Right renal pelvis (tissue), 4 donors: Measurements from ENCODE around the gene MARVELD3. TPM values are rescaled to one million over a fixed set of nuclear protein-coding genes. Genes with fewer than 3 reads are reported as not detected.
"Not testable (repeated sequence)": the region's sequence is repeated elsewhere in the genome, so short reads cannot be mapped to it uniquely, and the experiment has no call there.

Source experiments
- DNase-seq, 4 donors: peaks; one replicate each; pipeline ENCODE4 v3.0.0-alpha.2; 2013; ENCODE audit warnings: low read depth in 4 of 4, low spot score in 3 of 4, missing footprints in 1 of 4
- polyA plus RNA-seq, 4 donors: library from polyadenylated mRNA; unstranded; fragments of 120-200 nt; gene quantifications; one replicate each; pipeline ENCODE4 v1.2.1, GENCODE V29; 2013; ENCODE audit not compliant: insufficient read length in 4 of 4

The MARVELD3 gene
- polyA plus RNA-seq, 4 donors = 13.2 to 15.9 (median 15.0) TPM

GRCh38 chr16:71670537-71670936 lies 44.6 kb downstream of the MARVELD3 start:
- peak in 1 of 4 donors; percentile 4 for DNase-seq

GRCh38 chr16:71671165-71671564 lies 45.2 kb downstream of the MARVELD3 start:
- no peak for DNase-seq

DNA sequence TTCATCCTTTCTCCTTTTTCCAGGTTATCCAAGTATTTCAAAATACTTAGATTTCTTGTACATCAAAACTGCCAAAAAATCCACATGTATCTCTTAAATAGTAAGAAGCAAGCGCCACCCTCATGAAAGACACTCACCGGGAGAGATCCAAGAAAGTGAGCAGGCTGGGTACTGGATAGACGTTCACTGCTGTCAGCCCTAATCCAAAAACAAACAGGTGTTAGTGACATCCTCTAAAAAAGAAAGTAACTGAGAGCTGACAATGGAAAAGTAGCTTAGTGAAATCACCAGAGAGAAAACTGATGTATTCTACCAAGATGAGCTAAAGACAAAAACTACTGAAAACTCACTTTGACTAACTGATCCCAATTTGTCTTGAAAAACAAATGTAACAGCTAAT lies 46.1 kb downstream of the MARVELD3 start:
- no peak for DNase-seq

DNA sequence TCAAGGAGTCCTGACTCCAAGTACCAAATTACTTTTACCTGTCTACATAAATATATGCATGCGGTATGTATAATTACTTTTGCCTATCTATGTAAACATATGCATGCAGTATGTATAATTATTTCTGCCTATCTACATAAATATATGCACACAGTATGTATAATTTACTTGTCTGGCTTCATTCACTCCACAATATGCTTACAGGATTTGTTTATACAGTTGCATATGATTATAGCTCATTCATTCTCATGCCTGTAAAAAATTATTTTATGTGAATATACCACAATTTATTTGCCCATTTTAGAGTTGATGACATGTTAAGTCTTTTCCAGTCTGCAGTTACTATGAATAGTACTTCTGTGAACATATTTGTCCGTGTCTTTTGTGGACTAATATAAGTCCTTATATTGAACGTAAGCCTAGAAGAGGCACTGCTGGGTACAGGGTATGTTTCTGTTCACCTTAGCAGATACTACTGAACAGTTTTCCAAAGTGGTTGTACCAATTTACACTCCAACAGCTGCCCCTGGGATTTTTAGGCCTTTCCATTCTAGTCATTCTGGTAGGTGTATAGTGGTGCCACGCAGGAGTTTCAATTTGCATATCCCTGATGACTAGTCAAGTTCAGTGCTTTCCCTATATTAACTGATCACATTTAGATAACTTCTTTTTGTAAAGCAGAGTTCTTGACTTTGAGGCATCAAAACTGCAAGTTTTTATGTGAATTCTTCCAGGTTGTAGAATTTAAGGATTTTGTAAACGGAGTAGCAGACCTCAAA lies 47.0 kb downstream of the MARVELD3 start:
- no peak for DNase-seq

DNA sequence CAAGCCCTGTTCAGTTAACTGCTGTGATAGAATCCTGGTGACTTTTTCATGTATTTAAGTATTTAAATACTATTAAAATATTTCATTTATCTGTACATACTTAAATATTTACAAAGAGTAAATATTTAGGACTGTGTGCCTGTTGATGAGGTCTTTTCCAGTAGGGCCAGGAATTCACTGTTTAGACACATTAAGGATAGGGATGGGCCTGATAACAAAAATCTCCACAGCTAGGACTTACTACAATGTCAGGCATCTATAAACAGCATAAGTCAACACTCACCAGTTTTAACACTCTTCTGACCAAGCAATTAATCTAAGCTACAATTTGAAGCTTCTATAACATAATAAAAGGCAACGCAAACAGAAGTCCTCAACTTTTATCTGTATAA lies 47.6 kb downstream of the MARVELD3 start:
- no peak for DNase-seq

GRCh38 chr16:71674229-71674628 lies 48.2 kb downstream of the MARVELD3 start:
- no peak for DNase-seq

DNA sequence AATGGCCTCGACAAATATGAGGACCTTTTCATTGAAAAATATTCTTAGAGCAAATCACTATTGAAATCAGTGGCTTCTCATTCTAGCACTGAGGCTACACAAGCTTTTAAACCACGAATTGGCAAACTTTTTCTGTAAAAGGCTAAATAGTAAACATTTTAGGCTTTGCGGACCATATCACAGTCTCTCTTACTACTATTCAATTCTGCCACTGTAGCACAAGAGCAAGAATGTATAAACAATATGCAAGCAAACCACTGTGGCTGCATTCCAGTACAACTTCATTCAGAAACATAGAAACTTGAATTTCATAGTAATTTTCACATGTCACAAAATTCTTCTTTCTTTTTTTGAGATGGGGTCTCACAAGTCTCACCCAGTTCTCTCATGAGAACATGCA lies 49.4 kb downstream of the MARVELD3 start:
- DNase-seq = no peak

GRCh38 chr16:71676236-71676635 lies 50.3 kb downstream of the MARVELD3 start:
- no peak for DNase-seq

DNA sequence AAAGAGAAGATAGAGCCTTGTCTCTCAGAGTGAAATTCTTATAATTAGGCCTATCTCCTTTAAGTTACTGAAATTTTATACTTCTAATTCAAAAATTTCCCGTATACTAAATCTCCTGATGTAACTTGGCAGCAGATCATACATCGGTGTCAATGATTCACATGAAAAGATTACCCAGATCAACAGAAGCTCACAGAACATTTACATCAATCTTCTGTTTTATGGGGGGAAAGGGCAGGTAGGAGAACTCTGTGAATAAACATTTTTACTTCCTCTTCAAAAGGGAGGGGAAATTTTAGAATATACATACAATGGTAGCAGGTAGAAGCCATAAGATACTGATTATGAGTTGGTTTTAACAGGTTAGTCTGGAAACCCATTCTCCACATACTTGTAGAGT lies 55.4 kb downstream of the MARVELD3 start:
- no peak for DNase-seq

- not testable (repeated sequence) for DNase-seq
These were observed 58.3 kb downstream of the MARVELD3 start for GRCh38 chr16:71684280-71684679.

Other genes starting within 250 kb of the MARVELD3 start
- gene TLE7, start 184.1 kb upstream of the MARVELD3 start, polyA plus RNA-seq = under 1 TPM in 1 of 4 donors, not detected in 3; 0.04 TPM
- 10 to 100 TPM; 14.4 to 21.7 (median 17.0) TPM for gene ZNF23, start 163.9 kb upstream of the MARVELD3 start, polyA plus RNA-seq
- 10 to 100 TPM; 13.4 to 15.5 (median 14.5) TPM for gene ZNF19, start 136.9 kb upstream of the MARVELD3 start, polyA plus RNA-seq
- gene CHST4, start 99.8 kb upstream of the MARVELD3 start, polyA plus RNA-seq = under 1 TPM; 0.17 to 0.48 (median 0.28) TPM
- under 1 TPM; 0.06 to 0.17 (median 0.10) TPM for gene TAT, start 49.1 kb upstream of the MARVELD3 start, polyA plus RNA-seq
- 1 to 10 TPM; 7.2 to 10.0 (median 8.7) TPM for gene PHLPP2, start 98.5 kb downstream of the MARVELD3 start, polyA plus RNA-seq
- 10 to 100 TPM; 81.4 to 91.8 (median 87.7) TPM for gene AP1G1, start 182.7 kb downstream of the MARVELD3 start, polyA plus RNA-seq
- gene ATXN1L, start 219.8 kb downstream of the MARVELD3 start, polyA plus RNA-seq = 10 to 100 TPM; 36.5 to 38.7 (median 38.4) TPM